Calu3 (cell line): ENCODE measurements around the gene RALGPS2. TPM values are rescaled to one million over a fixed set of nuclear protein-coding genes. Genes with fewer than 3 reads are reported as not detected.
"Not testable (repeated sequence)": the region's sequence is repeated elsewhere in the genome, so short reads cannot be mapped to it uniquely, and the experiment has no call there.

Experiments used
- BruUV-seq: library from RNA; stranded (reverse); fragments of 400-500 nt; replicated peaks from 2 replicates; lab custom pipeline; 2021; lab: Mats Ljungman, UMichigan
- CTCF ChIA-PET: fragments of 300-600 bp; sonication (Branson Sonifier 250); formaldehyde crosslinking; loops from one replicate; lab custom pipeline; 2022; ENCODE audit warnings: antibody characterized with exemption; lab: Charles Lee
- DNase-seq: peaks from one replicate; pipeline ENCODE4 v3.0.0; 2022
- H3K27ac Mint-ChIP-seq: one replicate; pipeline ENCODE4 v1.8.0; 2022; ENCODE audit warnings: mixed read lengths; ENCODE audit not compliant: unreplicated experiment
- H3K27me3 Mint-ChIP-seq: one replicate; pipeline ENCODE4 v1.8.0; 2022; ENCODE audit warnings: mixed read lengths; ENCODE audit not compliant: unreplicated experiment
- H3K36me3 Mint-ChIP-seq: one replicate; pipeline ENCODE4 v1.8.0; 2022; ENCODE audit warnings: mild to moderate bottlenecking, moderate library complexity, mixed read lengths; ENCODE audit not compliant: insufficient read depth, unreplicated experiment
- H3K4me1 Mint-ChIP-seq: one replicate; pipeline ENCODE4 v1.8.0; 2022; ENCODE audit warnings: mild to moderate bottlenecking, low read depth, mixed read lengths; ENCODE audit not compliant: unreplicated experiment
- H3K4me3 Mint-ChIP-seq: one replicate; pipeline ENCODE4 v1.8.0; 2022; ENCODE audit warnings: mild to moderate bottlenecking, low read depth, moderate library complexity, mixed read lengths; ENCODE audit not compliant: unreplicated experiment
- H3K9me3 Mint-ChIP-seq: one replicate; pipeline ENCODE4 v1.8.0; 2022; ENCODE audit warnings: low read depth, mixed read lengths; ENCODE audit not compliant: unreplicated experiment
- CTCF ChIP-seq: fragments of 200-600 bp; IDR thresholded peaks from one replicate; pipeline ENCODE4 v1.8.0; 2022; ENCODE audit warnings: antibody characterized with exemption; ENCODE audit not compliant: unreplicated experiment
- intact Hi-C: fragments of 100-400 bp; cut with micrococcal nuclease; formaldehyde crosslinking; loops from one replicate; pipeline ENCODE4 v1.10.0; 2022; ENCODE audit not compliant: unreplicated experiment
- total RNA-seq: library from RNA; stranded (reverse); gene quantifications from 2 replicates; pipeline ENCODE4 v1.2.3, GENCODE V29; 2022

The RALGPS2 gene
- total RNA-seq, 1 experiment from 2014 or later, result 47.6 TPM

DNA sequence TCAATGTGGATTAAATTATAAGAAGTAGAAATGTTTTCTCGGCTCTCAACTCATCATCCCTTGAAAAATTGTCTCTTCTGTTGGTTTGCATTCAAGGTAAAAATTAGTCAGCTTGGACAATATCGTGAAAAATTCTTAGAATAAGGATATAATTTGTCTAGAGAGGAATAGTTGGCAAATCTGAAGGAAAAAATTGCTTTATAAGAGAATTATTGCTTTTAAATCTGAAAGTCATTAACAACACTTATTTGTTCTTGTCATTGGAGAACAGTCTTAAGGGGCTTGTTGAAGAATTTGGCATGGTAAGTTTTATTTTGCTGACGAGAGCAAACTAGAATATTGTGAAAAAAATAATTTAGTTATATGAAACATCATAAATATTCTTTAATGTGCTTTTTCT lies 119.4 kb downstream of the RALGPS2 start:
- intact Hi-C loops, result no loop called here
- no peak overlapping the region for H3K4me3 Mint-ChIP-seq
- H3K27ac Mint-ChIP-seq, result no peak overlapping the region
- no peaks in the 10 kb centered on the region for H3K36me3 Mint-ChIP-seq
- DNase-seq, result no peak
- TF ChIP-seq CTCF, result no peak
- BruUV-seq, result no TSS peak
- H3K4me1 Mint-ChIP-seq, result peaks cover 8% of the 10 kb centered on the region
- H3K27me3 Mint-ChIP-seq, result no peaks in the 10 kb centered on the region
- CTCF ChIA-PET, result interaction anchor here (0.6 kb wide), 2 partner anchors 12 to 22 kb away, joined by 3 to 7 read pairs; no protein-coding TSS in a partner anchor
- H3K9me3 Mint-ChIP-seq, result peaks cover 3% of the 10 kb centered on the region

DNA sequence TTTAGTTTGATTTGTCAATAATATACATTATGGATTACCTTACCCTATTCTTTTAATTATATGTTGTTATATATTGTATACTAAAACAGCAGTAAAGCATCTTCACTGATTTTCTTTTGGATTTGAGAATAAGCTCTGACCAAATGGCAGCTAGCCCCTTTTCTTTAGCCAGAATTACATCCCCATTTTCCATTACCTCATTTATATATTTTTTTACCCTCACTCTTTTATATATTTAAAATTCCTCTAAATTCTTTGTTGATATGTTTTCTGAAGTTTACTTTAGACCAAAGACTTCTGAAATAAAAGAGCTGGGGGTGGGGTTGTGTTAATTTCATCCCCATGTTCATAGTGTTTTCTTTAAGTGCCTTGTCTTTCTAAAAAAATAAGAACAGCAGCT lies 121.3 kb downstream of the RALGPS2 start:
- H3K36me3 Mint-ChIP-seq, result no peaks in the 10 kb centered on the region
- H3K9me3 Mint-ChIP-seq, result no peaks in the 10 kb centered on the region
- no TSS peak for BruUV-seq
- peaks cover 8% of the 10 kb centered on the region for H3K4me1 Mint-ChIP-seq
- intact Hi-C loops, result no loop called here
- no peak overlapping the region for H3K4me3 Mint-ChIP-seq
- DNase-seq, result no peak
- H3K27me3 Mint-ChIP-seq, result no peaks in the 10 kb centered on the region
- no peak overlapping the region for H3K27ac Mint-ChIP-seq
- no peak for TF ChIP-seq CTCF
- CTCF ChIA-PET, result interaction anchor here (0.6 to 0.7 kb wide), 2 partner anchors 34 to 238 kb away, joined by 4 to 5 read pairs; no protein-coding TSS in a partner anchor

DNA sequence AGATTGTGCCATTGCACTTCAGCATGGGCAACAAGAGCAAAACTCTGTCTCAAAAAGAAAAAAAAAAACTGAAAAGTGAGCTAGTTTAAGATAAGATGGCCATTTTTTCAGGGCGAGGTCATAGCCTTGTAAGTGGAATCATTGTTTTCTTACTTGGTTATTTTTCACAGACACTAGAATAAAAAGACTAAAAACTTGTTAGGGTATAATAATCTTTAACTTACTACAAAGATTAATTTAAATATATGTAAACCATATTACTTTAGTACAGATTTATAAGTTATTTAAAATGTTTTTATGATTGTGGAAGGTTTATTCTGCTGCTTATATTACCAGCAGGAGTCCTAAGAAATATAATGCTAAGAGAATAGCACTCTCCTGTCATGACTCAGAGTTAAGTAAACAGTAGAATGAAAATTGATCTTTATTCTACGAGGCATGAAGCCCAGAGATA lies 122.4 kb downstream of the RALGPS2 start:
- Mint-ChIP-seq H3K27ac (no peak overlapping the region), H3K36me3 (no peaks in the 10 kb centered on the region), H3K4me1 (peaks cover 8% of the 10 kb centered on the region), H3K27me3 (no peaks in the 10 kb centered on the region), H3K9me3 (no peaks in the 10 kb centered on the region), H3K4me3 (no peak overlapping the region)
- intact Hi-C loops, result no loop called here
- TF ChIP-seq CTCF, result no peak
- no TSS peak for BruUV-seq
- DNase-seq, result no peak
- CTCF ChIA-PET, result interaction anchor here (1.0 kb wide), 1 partner anchor 13 kb away, joined by 3 read pairs; no protein-coding TSS in a partner anchor

DNA sequence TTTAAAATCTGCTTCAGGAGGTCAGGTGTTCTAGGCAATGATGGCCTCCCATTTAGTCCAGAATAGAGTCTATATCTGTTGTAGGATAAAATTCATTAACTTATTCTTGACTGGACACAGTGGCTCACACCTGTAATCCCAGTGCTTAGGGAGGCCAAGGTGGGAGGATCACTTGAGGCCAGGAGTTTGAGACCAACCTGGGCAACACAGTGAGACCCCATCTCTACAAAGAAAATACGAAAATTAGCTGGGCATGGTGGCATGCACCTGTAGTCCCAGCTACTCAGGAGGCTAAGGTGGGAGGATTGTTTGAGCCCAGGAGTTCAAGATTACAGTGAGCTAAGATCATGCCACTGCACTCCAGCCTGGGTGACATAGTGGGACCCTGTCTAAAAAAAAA lies 122.9 kb downstream of the RALGPS2 start:
- not testable (repeated sequence) for H3K4me3 Mint-ChIP-seq

DNA sequence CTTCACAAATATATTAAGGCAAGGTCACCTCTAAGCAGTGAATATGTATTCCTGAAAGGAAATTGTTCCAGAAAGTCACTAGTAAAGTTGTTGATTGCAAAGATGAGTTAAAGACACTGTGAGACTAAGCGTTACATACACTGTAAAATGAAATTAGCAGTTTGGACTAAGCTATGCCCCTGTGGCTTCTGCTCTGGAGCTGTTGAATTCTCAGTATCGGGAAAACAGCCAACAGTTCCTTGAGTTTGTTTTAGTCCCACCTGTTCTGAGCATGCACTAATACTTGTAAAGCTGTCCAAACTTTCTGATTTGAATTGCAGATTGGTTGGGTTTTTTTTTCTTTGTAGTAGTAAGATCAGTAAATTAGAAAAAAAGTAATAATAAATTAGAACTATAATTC lies 124.9 kb downstream of the RALGPS2 start:
- Mint-ChIP-seq H3K9me3 (no peaks in the 10 kb centered on the region), H3K27me3 (no peaks in the 10 kb centered on the region), H3K27ac (no peak overlapping the region), H3K4me1 (peaks cover 8% of the 10 kb centered on the region), H3K4me3 (no peak overlapping the region), H3K36me3 (no peaks in the 10 kb centered on the region)
- BruUV-seq, result no TSS peak
- intact Hi-C loops, result no loop called here
- no peak for DNase-seq
- CTCF ChIA-PET, result no interaction called here
- TF ChIP-seq CTCF, result no peak

More for the DNA sequence above, 122.9 kb downstream of the RALGPS2 start:
- H3K27me3 Mint-ChIP-seq, H3K4me1 Mint-ChIP-seq, H3K27ac Mint-ChIP-seq, intact Hi-C loops, BruUV-seq, DNase-seq, H3K9me3 Mint-ChIP-seq, H3K36me3 Mint-ChIP-seq: not testable (repeated sequence)
- CTCF ChIA-PET, result interaction anchor here (1.0 kb wide), 1 partner anchor 14 kb away, joined by 3 read pairs; no protein-coding TSS in a partner anchor
